ENCODE results near the gene GIMAP7. TPM values are rescaled to one million over a fixed set of nuclear protein-coding genes. Genes with fewer than 3 reads are reported as not detected.
"Not testable (repeated sequence)": the region's sequence is repeated elsewhere in the genome, so short reads cannot be mapped to it uniquely, and the experiment has no call there.

Gene GIMAP7
- total RNA-seq, 1 experiment from 2014 or later, result 0.33 TPM

DNA sequence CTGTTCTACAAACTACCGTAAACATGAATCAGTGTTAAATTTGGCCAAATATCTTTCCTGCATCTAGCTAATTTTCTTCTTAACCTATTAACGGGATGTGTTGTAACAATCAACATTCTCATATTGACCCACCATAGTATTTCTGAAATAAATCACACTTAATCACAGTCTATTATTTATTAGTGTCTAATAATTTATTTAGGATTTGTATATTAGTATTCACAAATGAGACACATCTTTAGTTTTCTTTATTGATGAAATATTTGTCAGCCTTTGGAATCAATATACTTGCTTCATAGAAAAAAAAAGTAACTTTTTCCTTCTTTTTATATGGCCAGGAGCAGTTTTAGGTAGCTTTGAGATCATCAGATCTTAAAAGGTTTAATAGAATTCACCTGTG, 4.6 kb downstream of the GIMAP7 start:
- no peak for DNase-seq (ENCODE audit: low read depth, low spot score)
- in situ Hi-C loops (cut with HindIII; ENCODE audit: low pct_unique_long_range_greater_than_20kb, low sequenced_read_pairs), result no loop called here

GRCh38 chr7:150520145-150520544, 5.5 kb downstream of the GIMAP7 start:
- Histone ChIP-seq H3K27me3 (ENCODE audit: control insufficient read depth, insufficient read depth, low read length) (peaks cover 2% of the 10 kb centered on the region; the same call in 1 of the 2 replicates), H3K27ac (ENCODE audit: low read length) (no peak overlapping the region), H3K36me3 (ENCODE audit: control insufficient read depth, insufficient read depth, low read length) (no peaks in the 10 kb centered on the region), H3K4me3 (ENCODE audit: low read depth in 2 of 2, low read length in 2 of 2) (no peak overlapping the region), H3K9me3 (ENCODE audit: control insufficient read depth, insufficient read depth, low read depth, low read length) (no peaks in the 10 kb centered on the region), H3K4me1 (ENCODE audit: control insufficient read depth, insufficient read depth, low read length) (no peaks in the 10 kb centered on the region)
- ChIA-PET CTCF (no interaction called here), POLR2A (no interaction called here)
- in situ Hi-C loops (cut with HindIII; ENCODE audit: low pct_unique_long_range_greater_than_20kb, low sequenced_read_pairs), result no loop called here
- intact Hi-C loops (cut with micrococcal nuclease; ENCODE audit: unreplicated experiment), result no loop called here
- no TSS peak for BruUV-seq (replicated peaks)
- TF ChIP-seq, protein P1, sequence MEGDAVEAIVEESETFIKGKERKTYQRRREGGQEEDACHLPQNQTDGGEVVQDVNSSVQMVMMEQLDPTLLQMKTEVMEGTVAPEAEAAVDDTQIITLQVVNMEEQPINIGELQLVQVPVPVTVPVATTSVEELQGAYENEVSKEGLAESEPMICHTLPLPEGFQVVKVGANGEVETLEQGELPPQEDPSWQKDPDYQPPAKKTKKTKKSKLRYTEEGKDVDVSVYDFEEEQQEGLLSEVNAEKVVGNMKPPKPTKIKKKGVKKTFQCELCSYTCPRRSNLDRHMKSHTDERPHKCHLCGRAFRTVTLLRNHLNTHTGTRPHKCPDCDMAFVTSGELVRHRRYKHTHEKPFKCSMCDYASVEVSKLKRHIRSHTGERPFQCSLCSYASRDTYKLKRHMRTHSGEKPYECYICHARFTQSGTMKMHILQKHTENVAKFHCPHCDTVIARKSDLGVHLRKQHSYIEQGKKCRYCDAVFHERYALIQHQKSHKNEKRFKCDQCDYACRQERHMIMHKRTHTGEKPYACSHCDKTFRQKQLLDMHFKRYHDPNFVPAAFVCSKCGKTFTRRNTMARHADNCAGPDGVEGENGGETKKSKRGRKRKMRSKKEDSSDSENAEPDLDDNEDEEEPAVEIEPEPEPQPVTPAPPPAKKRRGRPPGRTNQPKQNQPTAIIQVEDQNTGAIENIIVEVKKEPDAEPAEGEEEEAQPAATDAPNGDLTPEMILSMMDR (IDR thresholded peaks at IDR 0.05), result no peak
- TF ChIP-seq, protein P2, sequence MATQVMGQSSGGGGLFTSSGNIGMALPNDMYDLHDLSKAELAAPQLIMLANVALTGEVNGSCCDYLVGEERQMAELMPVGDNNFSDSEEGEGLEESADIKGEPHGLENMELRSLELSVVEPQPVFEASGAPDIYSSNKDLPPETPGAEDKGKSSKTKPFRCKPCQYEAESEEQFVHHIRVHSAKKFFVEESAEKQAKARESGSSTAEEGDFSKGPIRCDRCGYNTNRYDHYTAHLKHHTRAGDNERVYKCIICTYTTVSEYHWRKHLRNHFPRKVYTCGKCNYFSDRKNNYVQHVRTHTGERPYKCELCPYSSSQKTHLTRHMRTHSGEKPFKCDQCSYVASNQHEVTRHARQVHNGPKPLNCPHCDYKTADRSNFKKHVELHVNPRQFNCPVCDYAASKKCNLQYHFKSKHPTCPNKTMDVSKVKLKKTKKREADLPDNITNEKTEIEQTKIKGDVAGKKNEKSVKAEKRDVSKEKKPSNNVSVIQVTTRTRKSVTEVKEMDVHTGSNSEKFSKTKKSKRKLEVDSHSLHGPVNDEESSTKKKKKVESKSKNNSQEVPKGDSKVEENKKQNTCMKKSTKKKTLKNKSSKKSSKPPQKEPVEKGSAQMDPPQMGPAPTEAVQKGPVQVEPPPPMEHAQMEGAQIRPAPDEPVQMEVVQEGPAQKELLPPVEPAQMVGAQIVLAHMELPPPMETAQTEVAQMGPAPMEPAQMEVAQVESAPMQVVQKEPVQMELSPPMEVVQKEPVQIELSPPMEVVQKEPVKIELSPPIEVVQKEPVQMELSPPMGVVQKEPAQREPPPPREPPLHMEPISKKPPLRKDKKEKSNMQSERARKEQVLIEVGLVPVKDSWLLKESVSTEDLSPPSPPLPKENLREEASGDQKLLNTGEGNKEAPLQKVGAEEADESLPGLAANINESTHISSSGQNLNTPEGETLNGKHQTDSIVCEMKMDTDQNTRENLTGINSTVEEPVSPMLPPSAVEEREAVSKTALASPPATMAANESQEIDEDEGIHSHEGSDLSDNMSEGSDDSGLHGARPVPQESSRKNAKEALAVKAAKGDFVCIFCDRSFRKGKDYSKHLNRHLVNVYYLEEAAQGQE (IDR thresholded peaks at IDR 0.05; ENCODE audit: insufficient read depth in 1 of 2, low read depth in 2 of 2, low read length in 1 of 2), result no peak
- TF ChIP-seq TCF7L2 (IDR thresholded peaks at IDR 0.05; ENCODE audit: low read depth, low read length) (no peak), POLR2AphosphoS5 (IDR thresholded peaks at IDR 0.05; ENCODE audit: low read depth, low read length) (no peak), SIN3A (IDR thresholded peaks at IDR 0.05; ENCODE audit: borderline replicate concordance, insufficient read depth, low read depth, low read length) (no peak)
- DNase-seq (ENCODE audit: low read depth, low spot score), result no peak
- ATAC-seq, result no peak

More for the DNA sequence above, 4.6 kb downstream of the GIMAP7 start:
- TF ChIP-seq TCF7L2 (IDR thresholded peaks at IDR 0.05; ENCODE audit: low read depth, low read length) (no peak), POLR2AphosphoS5 (IDR thresholded peaks at IDR 0.05; ENCODE audit: low read depth, low read length) (no peak), SIN3A (IDR thresholded peaks at IDR 0.05; ENCODE audit: borderline replicate concordance, insufficient read depth, low read depth, low read length) (no peak)
- TF ChIP-seq, protein P2 (IDR thresholded peaks at IDR 0.05; ENCODE audit: insufficient read depth in 1 of 2, low read depth in 2 of 2, low read length in 1 of 2), result no peak
- TF ChIP-seq, protein P1 (IDR thresholded peaks at IDR 0.05), result no peak
- Histone ChIP-seq H3K27me3 (ENCODE audit: control insufficient read depth, insufficient read depth, low read length) (peaks cover 2% of the 10 kb centered on the region; the same call in 1 of the 2 replicates), H3K4me1 (ENCODE audit: control insufficient read depth, insufficient read depth, low read length) (no peaks in the 10 kb centered on the region), H3K27ac (ENCODE audit: low read length) (no peak overlapping the region), H3K36me3 (ENCODE audit: control insufficient read depth, insufficient read depth, low read length) (no peaks in the 10 kb centered on the region), H3K9me3 (ENCODE audit: control insufficient read depth, insufficient read depth, low read depth, low read length) (no peaks in the 10 kb centered on the region), H3K4me3 (ENCODE audit: low read depth in 2 of 2, low read length in 2 of 2) (no peak overlapping the region)
- CTCF ChIA-PET, result no interaction called here
- no TSS peak for BruUV-seq (replicated peaks)
- intact Hi-C loops (cut with micrococcal nuclease; ENCODE audit: unreplicated experiment), result no loop called here
- POLR2A ChIA-PET, result no interaction called here
- no peak for ATAC-seq

DNA sequence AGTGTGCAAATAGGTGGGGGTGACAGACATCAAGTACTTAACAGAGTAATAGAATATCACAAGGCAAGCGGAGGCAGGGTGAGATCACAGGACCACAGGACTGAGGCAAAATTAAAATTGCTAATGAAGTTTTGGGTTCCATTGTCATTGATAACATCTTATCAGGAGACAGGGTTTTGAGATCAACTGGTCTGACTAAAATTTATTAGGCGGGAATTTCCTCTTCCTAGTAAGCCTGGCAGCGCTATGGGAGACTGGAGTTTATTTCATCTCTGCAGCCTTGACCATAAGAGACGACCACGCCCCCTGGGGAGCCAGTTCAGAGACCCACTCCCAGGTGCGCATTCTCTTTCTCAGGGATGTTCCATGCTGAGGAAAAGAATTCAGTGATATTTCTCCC, 8.3 kb downstream of the GIMAP7 start:
- BruUV-seq (replicated peaks); H3K4me1 ChIP-seq (ENCODE audit: control insufficient read depth, insufficient read depth, low read length); CTCF ChIA-PET; H3K4me3 ChIP-seq (ENCODE audit: low read depth in 2 of 2, low read length in 2 of 2); DNase-seq (ENCODE audit: low read depth, low spot score); H3K36me3 ChIP-seq (ENCODE audit: control insufficient read depth, insufficient read depth, low read length); H3K27me3 ChIP-seq (ENCODE audit: control insufficient read depth, insufficient read depth, low read length); H3K9me3 ChIP-seq (ENCODE audit: control insufficient read depth, insufficient read depth, low read depth, low read length); intact Hi-C loops (cut with micrococcal nuclease; ENCODE audit: unreplicated experiment); H3K27ac ChIP-seq (ENCODE audit: low read length); in situ Hi-C loops (cut with HindIII; ENCODE audit: low pct_unique_long_range_greater_than_20kb, low sequenced_read_pairs); POLR2A ChIA-PET; ATAC-seq: not testable (repeated sequence)
